ENCODE measurements around the gene TPM4. TPM values are rescaled to one million over a fixed set of nuclear protein-coding genes. Genes with fewer than 3 reads are reported as not detected.
A peak's percentile ranks its signal among the peaks of the same experiment; 100 is the strongest.
"Not testable (repeated sequence)": the region's sequence is repeated elsewhere in the genome, so short reads cannot be mapped to it uniquely, and the experiment has no call there.

TPM4 gene
- total RNA-seq, 4 donors from 2014 or later, result 21.8 to 62.8 (median 44.1) TPM

GRCh38 chr19:16077984-16078758 lies 1.9 kb downstream of the TPM4 start:
- peaks cover 7 to 14% of the 10 kb centered on the region in 2 donors for H3K4me1 ChIP-seq
- peak overlapping the region; percentile 52 to 77 (median 68) for H3K4me3 ChIP-seq
- H3K27ac ChIP-seq, result peak overlapping the region; percentile 85 to 92 (median 91)
- H3K36me3 ChIP-seq, result no peaks in the 10 kb centered on the region
- DNase-seq, result no peak
- no peak for ATAC-seq
- no peak for TF ChIP-seq POLR2A (IDR thresholded peaks at IDR 0.05)
- H3K27me3 ChIP-seq, result peaks cover 4 to 29% (median 16%) of the 10 kb centered on the region in 3 donors
- H3K9me3 ChIP-seq, result no peaks in the 10 kb centered on the region
- intact Hi-C loops (cut with DNase I; ENCODE audit: low total_unique reads), result no loop called here
- in situ Hi-C loops (cut with MboI; ENCODE audit: low sequenced_read_pairs in 4 of 4), result no loop called here

- DNase-seq (peak; percentile 36 to 67), ATAC-seq (peak; percentile 61 to 76)
- Histone ChIP-seq H3K36me3 (no peaks in the 10 kb centered on the region), H3K27me3 (peaks cover 4 to 29% (median 16%) of the 10 kb centered on the region in 3 donors), H3K4me1 (peaks cover 7 to 14% of the 10 kb centered on the region in 2 donors), H3K4me3 (peak overlapping the region; percentile 52 to 77 (median 68)), H3K27ac (peak overlapping the region; percentile 85 to 92 (median 91)), H3K9me3 (no peaks in the 10 kb centered on the region)
- TF ChIP-seq CTCF (IDR thresholded peaks at IDR 0.05 in 4 of 5, conservative IDR thresholded peaks at IDR 0.05 in 1 of 5) (no peak), POLR2A (IDR thresholded peaks at IDR 0.05) (peak; percentile 38 to 71)
- intact Hi-C loops (cut with DNase I; ENCODE audit: low total_unique reads), result no loop called here
- in situ Hi-C loops (cut with MboI; ENCODE audit: low sequenced_read_pairs in 4 of 4), result no loop called here
These were observed 2.7 kb downstream of the TPM4 start for GRCh38 chr19:16078759-16079707.

- in situ Hi-C loops (cut with MboI; ENCODE audit: low sequenced_read_pairs in 4 of 4) (no loop called here), intact Hi-C loops (cut with DNase I; ENCODE audit: low total_unique reads) (no loop called here)
- H3K4me1 ChIP-seq, result peaks cover 6 to 14% of the 10 kb centered on the region in 2 donors
- TF ChIP-seq CTCF (IDR thresholded peaks at IDR 0.05 in 4 of 5, conservative IDR thresholded peaks at IDR 0.05 in 1 of 5), result no peak
- TF ChIP-seq POLR2A (IDR thresholded peaks at IDR 0.05), result no peak
- DNase-seq (no peak), ATAC-seq (no peak)
- no peaks in the 10 kb centered on the region for H3K9me3 ChIP-seq
- H3K27me3 ChIP-seq, result no peaks in the 10 kb centered on the region
- no peak overlapping the region for H3K4me3 ChIP-seq
- no peaks in the 10 kb centered on the region for H3K36me3 ChIP-seq
- H3K27ac ChIP-seq, result no peak overlapping the region
These were observed 7.9 kb downstream of the TPM4 start for GRCh38 chr19:16084067-16084685.

GRCh38 chr19:16085115-16085514 lies 8.8 kb downstream of the TPM4 start:
- H3K27me3 ChIP-seq, result no peaks in the 10 kb centered on the region
- no peak overlapping the region for H3K4me3 ChIP-seq
- TF ChIP-seq POLR2A (IDR thresholded peaks at IDR 0.05), result no peak
- TF ChIP-seq CTCF (IDR thresholded peaks at IDR 0.05 in 4 of 5, conservative IDR thresholded peaks at IDR 0.05 in 1 of 5), result no peak
- H3K27ac ChIP-seq, result no peak overlapping the region
- intact Hi-C loops (cut with DNase I; ENCODE audit: low total_unique reads) (no loop called here), in situ Hi-C loops (cut with MboI; ENCODE audit: low sequenced_read_pairs in 4 of 4) (no loop called here)
- no peaks in the 10 kb centered on the region for H3K9me3 ChIP-seq
- DNase-seq, result no peak
- H3K36me3 ChIP-seq, result no peaks in the 10 kb centered on the region
- ATAC-seq, result no peak
- H3K4me1 ChIP-seq, result peaks cover 0 to 9% of the 10 kb centered on the region in 2 donors

- in situ Hi-C loops (cut with MboI; ENCODE audit: low sequenced_read_pairs in 4 of 4); ATAC-seq; H3K4me3 ChIP-seq; H3K27ac ChIP-seq; H3K4me1 ChIP-seq; DNase-seq; H3K27me3 ChIP-seq; intact Hi-C loops (cut with DNase I; ENCODE audit: low total_unique reads); H3K9me3 ChIP-seq: not testable (repeated sequence)
- peaks cover 0 to 13% of the 10 kb centered on the region in 2 donors for H3K36me3 ChIP-seq
These were observed 11.1 kb downstream of the TPM4 start for GRCh38 chr19:16087404-16087803.
